H9 (cell line): ENCODE results near the gene DAD1. TPM values are rescaled to one million over a fixed set of nuclear protein-coding genes. Genes with fewer than 3 reads are reported as not detected.

Source experiments
- DNase-seq: peaks from one replicate; pipeline ENCODE4 v3.0.0-alpha.2; 2017
- H2AFZ ChIP-seq: one replicate; pipeline ENCODE4 v1.6.1; 2013; ENCODE audit warnings: mild to moderate bottlenecking, low read length, control low read depth, moderate library complexity
- H2AK5ac ChIP-seq: 2 replicates; pipeline ENCODE4 v1.6.1; 2013; ENCODE audit warnings: low read length, control low read depth, mixed read lengths; ENCODE audit not compliant: insufficient read length
- H2BK120ac ChIP-seq: one replicate; pipeline ENCODE4 v1.6.1; 2013; ENCODE audit warnings: low read depth, mild to moderate bottlenecking, low read length, control low read depth, inconsistent platforms; ENCODE audit not compliant: poor library complexity, severe bottlenecking
- H2BK12ac ChIP-seq: 2 replicates; pipeline ENCODE4 v1.6.1; 2013; ENCODE audit warnings: low read length, control low read depth, mixed read lengths, low read depth; ENCODE audit not compliant: insufficient read length
- H2BK15ac ChIP-seq: 2 replicates; pipeline ENCODE4 v1.6.1; 2013; ENCODE audit warnings: low read depth, low read length, control low read depth
- H2BK20ac ChIP-seq: one replicate; pipeline ENCODE4 v1.6.1; 2013; ENCODE audit warnings: low read depth, mild to moderate bottlenecking, low read length, control low read depth, inconsistent platforms; ENCODE audit not compliant: poor library complexity, severe bottlenecking
- H2BK5ac ChIP-seq: 2 replicates; pipeline ENCODE4 v1.6.1; 2013; ENCODE audit warnings: low read length, control low read depth, mixed read lengths; ENCODE audit not compliant: insufficient read length
- H3K14ac ChIP-seq: 2 replicates; pipeline ENCODE4 v1.6.1; 2013; ENCODE audit warnings: low read length, control low read depth; ENCODE audit not compliant: insufficient read depth
- H3K18ac ChIP-seq: 2 replicates; pipeline ENCODE4 v1.6.1; 2013; ENCODE audit warnings: low read depth, mild to moderate bottlenecking, mixed read lengths, low read length, control low read depth; ENCODE audit not compliant: insufficient read length
- H3K23ac ChIP-seq: 2 replicates; pipeline ENCODE4 v1.6.1; 2013; ENCODE audit warnings: low read length, control low read depth, mixed read lengths, low read depth; ENCODE audit not compliant: insufficient read length
- H3K23me2 ChIP-seq: 2 replicates; pipeline ENCODE4 v1.6.1; 2013; ENCODE audit warnings: low read depth, mild to moderate bottlenecking, mixed read lengths, low read length, control low read depth; ENCODE audit not compliant: insufficient read length, poor library complexity, severe bottlenecking
- H3K27ac ChIP-seq: 2 replicates; pipeline ENCODE4 v1.5.1; 2013; ENCODE audit warnings: low read length, control low read depth, mixed read lengths, low read depth; ENCODE audit not compliant: insufficient read length
- H3K27me3 ChIP-seq: 2 replicates; pipeline ENCODE4 v1.6.1; 2013; ENCODE audit warnings: low read length, control low read depth, inconsistent platforms; ENCODE audit not compliant: insufficient read depth
- H3K4ac ChIP-seq: 2 replicates; pipeline ENCODE4 v1.6.1; 2013; ENCODE audit warnings: low read depth, mild to moderate bottlenecking, control low read depth, inconsistent platforms, low read length, moderate library complexity
- H3K4me1 ChIP-seq: 2 replicates; pipeline ENCODE4 v1.6.1; 2013; ENCODE audit warnings: low read length, control low read depth, inconsistent platforms; ENCODE audit not compliant: insufficient read depth
- H3K4me2 ChIP-seq: 2 replicates; pipeline ENCODE4 v1.6.1; 2013; ENCODE audit warnings: low read length, control low read depth, mixed read lengths; ENCODE audit not compliant: insufficient read length, insufficient read depth
- H3K56ac ChIP-seq: 2 replicates; pipeline ENCODE4 v1.6.1; 2013; ENCODE audit warnings: low read depth, mild to moderate bottlenecking, mixed read lengths, low read length, control low read depth; ENCODE audit not compliant: insufficient read length
- H3K79me1 ChIP-seq: 2 replicates; pipeline ENCODE4 v1.6.1; 2013; ENCODE audit warnings: low read depth, mild to moderate bottlenecking, moderate library complexity, low read length, control low read depth, inconsistent platforms; ENCODE audit not compliant: insufficient read depth, poor library complexity, severe bottlenecking
- H3K79me2 ChIP-seq: 2 replicates; pipeline ENCODE4 v1.6.1; 2013; ENCODE audit warnings: low read length, control low read depth, inconsistent platforms; ENCODE audit not compliant: insufficient read depth
- H3K9ac ChIP-seq: 2 replicates; pipeline ENCODE4 v1.6.1; 2013; ENCODE audit warnings: low read length, control low read depth, mixed read lengths; ENCODE audit not compliant: insufficient read length; ENCODE audit errors: extremely low read depth
- H3K9me3 ChIP-seq: one replicate; pipeline ENCODE4 v1.6.1; 2013; ENCODE audit warnings: low read depth, low read length, inconsistent platforms; ENCODE audit not compliant: control insufficient read depth
- H3T11ph ChIP-seq: one replicate; pipeline ENCODE4 v1.6.1; 2013; ENCODE audit warnings: mild to moderate bottlenecking, low read length, control low read depth, inconsistent platforms
- H4K20me1 ChIP-seq: one replicate; pipeline ENCODE4 v1.6.1; 2013; ENCODE audit not compliant: control insufficient read depth, insufficient read length, insufficient read depth
- H4K5ac ChIP-seq: 2 replicates; pipeline ENCODE4 v1.6.1; 2013; ENCODE audit warnings: low read depth, mild to moderate bottlenecking, mixed read lengths, low read length, control low read depth; ENCODE audit not compliant: insufficient read length
- H4K8ac ChIP-seq: replicated peaks from 2 replicates; pipeline ENCODE4 v1.6.1; 2013; ENCODE audit warnings: low read length, control low read depth, mixed read lengths, low read depth; ENCODE audit not compliant: insufficient read length
- H4K91ac ChIP-seq: 2 replicates; pipeline ENCODE4 v1.6.1; 2013; ENCODE audit warnings: low read depth, mild to moderate bottlenecking, moderate library complexity, mixed read lengths, low read length, control low read depth; ENCODE audit not compliant: insufficient read length
- H3K27ac Mint-ChIP-seq, 3 experiments: 2 replicates in 2 of 3; 3 replicates in 1 of 3; pipeline ENCODE4 v1.8.0; 2020 to 2021; ENCODE audit warnings: mixed read lengths in 3 of 3, mild to moderate bottlenecking in 1 of 3, moderate library complexity in 1 of 3
- H3K27me3 Mint-ChIP-seq: 2 replicates; pipeline ENCODE4 v1.8.0; 2021; ENCODE audit warnings: low read depth, mild to moderate bottlenecking, moderate library complexity, mixed read lengths
- H3K36me3 Mint-ChIP-seq, 3 experiments: 2 replicates in 2 of 3; 3 replicates in 1 of 3; pipeline ENCODE4 v1.8.0; 2020 to 2021; ENCODE audit warnings: low read depth in 3 of 3, mixed read lengths in 3 of 3; ENCODE audit not compliant: insufficient read depth in 1 of 3
- H3K4me1 Mint-ChIP-seq, 2 experiments: 2 replicates each; pipeline ENCODE4 v1.8.0; 2020; ENCODE audit warnings: mixed read lengths in 2 of 2
- H3K4me3 Mint-ChIP-seq, 2 experiments: 2 replicates in 1 of 2; 3 replicates in 1 of 2; pipeline ENCODE4 v1.8.0; 2020 to 2021; ENCODE audit warnings: mild to moderate bottlenecking in 2 of 2, mixed read lengths in 2 of 2, moderate library complexity in 1 of 2
- H3K9me3 Mint-ChIP-seq, 2 experiments: 2 replicates in 1 of 2; 3 replicates in 1 of 2; pipeline ENCODE4 v1.8.0; 2020; ENCODE audit warnings: mild to moderate bottlenecking in 2 of 2, mixed read lengths in 2 of 2, moderate library complexity in 1 of 2
- WGBS: extraction: QIAGEN DNeasy Blood & Tissue Kit; methylation state at CpG from one replicate; pipeline ENCODE4 v1.1.7; 2013; ENCODE audit warnings: missing lambda C conversion rate, low lambda C conversion rate, mixed read lengths; ENCODE audit not compliant: insufficient read length; ENCODE audit errors: extremely low coverage; 5-methylcytosine and 5-hydroxymethylcytosine counted together
- total RNA-seq: library from RNA; stranded (reverse); gene quantifications from 2 replicates; pipeline ENCODE4 v1.2.1, GENCODE V29; 2021
- TF ChIP-seq, protein P1 (sequence below): fragments of 200-600 bp; sonication (generic); conservative IDR thresholded peaks from 3 replicates; pipeline ENCODE4 v1.8.0; 2021; ENCODE audit warnings: antibody characterized with exemption, mild to moderate bottlenecking

DAD1 gene
- total RNA-seq, 1 experiment from 2014 or later = 127 TPM

DNA sequence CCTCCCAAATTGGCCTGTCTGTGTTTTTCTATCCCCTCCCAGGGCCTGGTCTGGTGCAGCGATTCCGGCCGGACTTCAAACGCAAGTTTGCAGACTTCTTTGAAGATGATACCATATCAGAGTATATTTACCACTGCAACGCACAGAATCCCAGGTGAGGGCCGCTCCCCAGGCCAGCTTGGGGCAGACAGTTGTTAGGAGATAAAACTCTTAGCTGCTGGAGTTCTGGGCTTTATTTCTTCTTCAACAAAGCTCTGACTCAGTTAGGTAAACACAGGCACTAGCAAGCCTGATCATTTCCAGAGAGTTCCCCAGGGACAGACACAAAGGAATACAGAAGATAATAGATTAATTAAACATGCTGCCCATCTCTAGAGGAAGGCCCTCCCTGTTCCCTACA lies 17.4 kb upstream of the DAD1 start:
- Histone ChIP-seq H3K27me3 (no peaks in the 10 kb centered on the region), H4K91ac (no peak overlapping the region), H3K9ac (no peak overlapping the region), H4K20me1 (no peaks in the 10 kb centered on the region), H3T11ph (no peak overlapping the region), H2BK120ac (no peak overlapping the region), H3K14ac (no peak overlapping the region), H2BK12ac (no peak overlapping the region), H3K23ac (no peak overlapping the region), H3K79me1 (no peaks in the 10 kb centered on the region), H2BK20ac (no peak overlapping the region), H3K27ac (no peak overlapping the region), H2BK15ac (no peak overlapping the region), H2AK5ac (no peak overlapping the region), H3K4me2 (no peak overlapping the region), H3K4ac (no peak overlapping the region), H3K18ac (no peak overlapping the region), H3K79me2 (no peaks in the 10 kb centered on the region), H3K56ac (no peak overlapping the region), H2BK5ac (no peak overlapping the region), H3K23me2 (no peaks in the 10 kb centered on the region), H2AFZ (no peak overlapping the region), H3K9me3 (no peaks in the 10 kb centered on the region), H4K8ac (no peak overlapping the region), H4K5ac (no peak overlapping the region), H3K4me1 (no peaks in the 10 kb centered on the region)
- WGBS = no CpG with 5 or more reads among the region's 6 CpGs
- H3K27me3 Mint-ChIP-seq = no peaks in the 10 kb centered on the region
- no peak overlapping the region; a peak in 1 of 7 replicates for H3K27ac Mint-ChIP-seq
- DNase-seq = no peak
- no peaks in the 10 kb centered on the region for H3K9me3 Mint-ChIP-seq
- peaks cover 38 to 80% (median 75%) of the 10 kb centered on the region in 3 experiments for H3K36me3 Mint-ChIP-seq
- TF ChIP-seq, protein P1, sequence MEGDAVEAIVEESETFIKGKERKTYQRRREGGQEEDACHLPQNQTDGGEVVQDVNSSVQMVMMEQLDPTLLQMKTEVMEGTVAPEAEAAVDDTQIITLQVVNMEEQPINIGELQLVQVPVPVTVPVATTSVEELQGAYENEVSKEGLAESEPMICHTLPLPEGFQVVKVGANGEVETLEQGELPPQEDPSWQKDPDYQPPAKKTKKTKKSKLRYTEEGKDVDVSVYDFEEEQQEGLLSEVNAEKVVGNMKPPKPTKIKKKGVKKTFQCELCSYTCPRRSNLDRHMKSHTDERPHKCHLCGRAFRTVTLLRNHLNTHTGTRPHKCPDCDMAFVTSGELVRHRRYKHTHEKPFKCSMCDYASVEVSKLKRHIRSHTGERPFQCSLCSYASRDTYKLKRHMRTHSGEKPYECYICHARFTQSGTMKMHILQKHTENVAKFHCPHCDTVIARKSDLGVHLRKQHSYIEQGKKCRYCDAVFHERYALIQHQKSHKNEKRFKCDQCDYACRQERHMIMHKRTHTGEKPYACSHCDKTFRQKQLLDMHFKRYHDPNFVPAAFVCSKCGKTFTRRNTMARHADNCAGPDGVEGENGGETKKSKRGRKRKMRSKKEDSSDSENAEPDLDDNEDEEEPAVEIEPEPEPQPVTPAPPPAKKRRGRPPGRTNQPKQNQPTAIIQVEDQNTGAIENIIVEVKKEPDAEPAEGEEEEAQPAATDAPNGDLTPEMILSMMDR = no peak
- H3K4me3 Mint-ChIP-seq = no peak overlapping the region
- no peaks in the 10 kb centered on the region for H3K4me1 Mint-ChIP-seq
